GM23338 (cell line): Measurements from ENCODE around the gene LGALS7. TPM values are rescaled to one million over a fixed set of nuclear protein-coding genes. Genes with fewer than 3 reads are reported as not detected.
A peak's percentile ranks its signal among the peaks of the same experiment; 100 is the strongest.

ENCODE experiments used
- ATAC-seq: fragments of 200-7000 bp; cut with Tn5 transposase; 3 replicates; pipeline ENCODE4 v1.9.1; 2020
- DNase-seq: peaks from one replicate; pipeline ENCODE4 v3.0.0-alpha.2; 2015; ENCODE audit warnings: low spot score
- H2AFZ ChIP-seq: fragments of 200-600 bp; sonication (generic); 2 replicates; pipeline ENCODE4 v1.8.0; 2016; ENCODE audit warnings: antibody characterized with exemption, mild to moderate bottlenecking, moderate library complexity
- H3F3A ChIP-seq: fragments of 200-600 bp; sonication (generic); replicated peaks from 2 replicates; pipeline ENCODE4 v1.8.0; 2017; ENCODE audit warnings: antibody characterized with exemption, mixed run types, low read depth
- H3K27ac ChIP-seq: fragments of 200-600 bp; sonication (generic); 2 replicates; pipeline ENCODE4 v1.6.1; 2016; ENCODE audit warnings: low read depth
- H3K27me3 ChIP-seq: fragments of 200-600 bp; sonication (generic); 2 replicates; pipeline ENCODE4 v1.8.0; 2016; ENCODE audit warnings: mild to moderate bottlenecking, mixed run types, moderate library complexity; ENCODE audit not compliant: insufficient read depth
- H3K36me3 ChIP-seq: fragments of 200-600 bp; sonication (generic); 2 replicates; pipeline ENCODE4 v1.8.0; 2016; ENCODE audit warnings: mild to moderate bottlenecking; ENCODE audit not compliant: insufficient read depth
- H3K4me1 ChIP-seq: fragments of 200-600 bp; sonication (generic); 2 replicates; pipeline ENCODE4 v1.8.0; 2016; ENCODE audit warnings: mild to moderate bottlenecking, moderate library complexity; ENCODE audit not compliant: insufficient read depth
- H3K4me2 ChIP-seq: fragments of 200-600 bp; sonication (generic); 2 replicates; pipeline ENCODE4 v1.7.1; 2017; ENCODE audit warnings: mixed run types
- H3K4me3 ChIP-seq: fragments of 200-600 bp; sonication (generic); 2 replicates; pipeline ENCODE4 v1.6.1; 2016; ENCODE audit warnings: mixed run types
- H3K79me2 ChIP-seq: fragments of 200-600 bp; sonication (generic); replicated peaks from 2 replicates; pipeline ENCODE4 v1.8.0; 2017; ENCODE audit warnings: mild to moderate bottlenecking; ENCODE audit not compliant: insufficient read depth
- H3K9me2 ChIP-seq: fragments of 200-600 bp; sonication (generic); 2 replicates; pipeline ENCODE4 v1.8.0; 2017; ENCODE audit not compliant: insufficient read depth
- H4K20me1 ChIP-seq: fragments of 200-600 bp; sonication (generic); replicated peaks from 2 replicates; pipeline ENCODE4 v1.8.0; 2017; ENCODE audit warnings: mild to moderate bottlenecking; ENCODE audit not compliant: insufficient read depth
- H3K27ac Mint-ChIP-seq: 2 replicates; pipeline ENCODE4 v1.8.0; 2020; ENCODE audit warnings: inconsistent platforms, mild to moderate bottlenecking, moderate library complexity, mixed read lengths
- H3K27me3 Mint-ChIP-seq: 3 replicates; pipeline ENCODE4 v1.8.0; 2022; ENCODE audit warnings: low read depth, mild to moderate bottlenecking, moderate library complexity, mixed read lengths, inconsistent platforms; ENCODE audit not compliant: insufficient read depth, poor library complexity
- H3K36me3 Mint-ChIP-seq: 3 replicates; pipeline ENCODE4 v1.8.0; 2021; ENCODE audit warnings: low read depth, mild to moderate bottlenecking, inconsistent platforms, moderate library complexity, mixed read lengths
- H3K4me1 Mint-ChIP-seq: 3 replicates; pipeline ENCODE4 v1.8.0; 2020; ENCODE audit warnings: mild to moderate bottlenecking, inconsistent platforms, mixed read lengths
- H3K4me3 Mint-ChIP-seq: 3 replicates; pipeline ENCODE4 v1.8.0; 2021; ENCODE audit warnings: moderate library complexity, mild to moderate bottlenecking, inconsistent platforms, mixed read lengths
- H3K9me3 Mint-ChIP-seq: 3 replicates; pipeline ENCODE4 v1.8.0; 2020; ENCODE audit warnings: moderate library complexity, mild to moderate bottlenecking, inconsistent platforms, mixed read lengths
- CREB1 ChIP-seq: fragments of 250-450 bp; sonication (Bioruptor Pico); IDR thresholded peaks from 2 replicates; pipeline ENCODE4 v1.5.0; 2020; ENCODE audit warnings: low read depth, mild to moderate bottlenecking, moderate library complexity
- EZH2 ChIP-seq: fragments of 200-600 bp; sonication (generic); IDR thresholded peaks from one replicate; pipeline ENCODE4 v1.8.0; 2017; ENCODE audit warnings: antibody characterized with exemption, mild to moderate bottlenecking, low read depth; ENCODE audit not compliant: unreplicated experiment
- EZH2phosphoT487 ChIP-seq: fragments of 200-600 bp; sonication (generic); IDR thresholded peaks from one replicate; pipeline ENCODE4 v1.8.1; 2018; ENCODE audit warnings: antibody characterized with exemption; ENCODE audit not compliant: unreplicated experiment
- JUNB ChIP-seq: IDR thresholded peaks from one replicate; pipeline ENCODE4 v1.6.1; 2016; ENCODE audit warnings: antibody characterized with exemption; ENCODE audit not compliant: unreplicated experiment
- NANOG ChIP-seq: IDR thresholded peaks from 2 replicates; pipeline ENCODE4 v1.6.1; 2016; ENCODE audit warnings: antibody characterized with exemption, borderline replicate concordance
- POLR2AphosphoS5 ChIP-seq: IDR thresholded peaks from 2 replicates; pipeline ENCODE4 v1.6.1; 2016; ENCODE audit warnings: antibody characterized with exemption, low read depth
- REST ChIP-seq: IDR thresholded peaks from one replicate; pipeline ENCODE4 v1.6.1; 2018; ENCODE audit warnings: antibody characterized with exemption; ENCODE audit not compliant: unreplicated experiment
- STAT1 ChIP-seq: IDR thresholded peaks from one replicate; pipeline ENCODE4 v1.6.1; 2016; ENCODE audit warnings: antibody characterized with exemption; ENCODE audit not compliant: unreplicated experiment
- ZNF114 ChIP-seq: fragments of 250-450 bp; sonication (Bioruptor Pico); IDR thresholded peaks from 2 replicates; pipeline ENCODE4 v1.5.0; 2020; ENCODE audit warnings: mild to moderate bottlenecking, moderate library complexity
- ZNF331 ChIP-seq: fragments of 250-450 bp; sonication (Bioruptor Pico); IDR thresholded peaks from 2 replicates; pipeline ENCODE4 v1.5.0; 2020; ENCODE audit warnings: low read depth, mild to moderate bottlenecking, moderate library complexity
- ZNF462 ChIP-seq: fragments of 250-450 bp; sonication (Bioruptor Pico); IDR thresholded peaks from 2 replicates; pipeline ENCODE4 v1.5.0; 2020; ENCODE audit warnings: mild to moderate bottlenecking, moderate library complexity
- polyA plus RNA-seq: library from polyadenylated mRNA; unstranded; fragments of >200 nt; fragmentation: Nextera tagmentation; extraction: Ambion mirVana; gene quantifications from 2 replicates; pipeline ENCODE4 v1.2.1, GENCODE V29; 2016
- total RNA-seq: library from RNA; depleted of rRNA; stranded (reverse); fragments of >200 nt; shearing (Covaris generic); gene quantifications from 2 replicates; pipeline ENCODE4 v1.2.3, GENCODE V29; 2014

Gene LGALS7
- total and polyA plus RNA-seq, 2 experiments from 2014 or later: 1.6 TPM; not detected in 1

- Histone ChIP-seq H3K9me2 (no peaks in the 10 kb centered on the region), H2AFZ (no peak overlapping the region), H3K36me3 (no peaks in the 10 kb centered on the region), H4K20me1 (no peaks in the 10 kb centered on the region), H3K4me3 (peak overlapping the region; percentile 61; the same call in 1 of the 2 replicates), H3K4me2 (peak overlapping the region; percentile 67; the same call in 1 of the 2 replicates), H3F3A (no peaks in the 10 kb centered on the region; the same call in 1 of the 2 replicates), H3K27me3 (peaks cover 10% of the 10 kb centered on the region), H3K4me1 (peaks cover 13% of the 10 kb centered on the region), H3K79me2 (no peaks in the 10 kb centered on the region), H3K27ac (no peak overlapping the region)
- no peak for TF ChIP-seq STAT1
- no peak for TF ChIP-seq EZH2phosphoT487
- no peak for TF ChIP-seq POLR2AphosphoS5
- no peak for TF ChIP-seq ZNF114
- TF ChIP-seq JUNB: no peak
- TF ChIP-seq ZNF331 (CRISPR knock-in tag): no peak
- TF ChIP-seq ZNF462 (CRISPR knock-in tag): no peak
- TF ChIP-seq NANOG: no peak
- no peak for TF ChIP-seq REST
- TF ChIP-seq EZH2: no peak
- no peak for TF ChIP-seq CREB1
- Mint-ChIP-seq H3K4me1 (peaks cover 12% of the 10 kb centered on the region), H3K36me3 (peaks cover 9% of the 10 kb centered on the region), H3K9me3 (no peaks in the 10 kb centered on the region; the same call in 1 of the 3 replicates), H3K27ac (no peak overlapping the region), H3K27me3 (peaks cover 36% of the 10 kb centered on the region), H3K4me3 (peak overlapping the region; percentile 33; the same call in 1 of the 3 replicates)
- ATAC-seq: peak; percentile 1; the same call in 1 of the 3 replicates
- no peak for DNase-seq
Observed at GRCh38 chr19:38737281-38737865, 35.9 kb downstream of the LGALS7 start.
